OCI-LY3 (cell line): Measurements from ENCODE around the gene RPL32.

Experiments used
- EZH2phosphoT487 ChIP-seq: fragments of 200-600 bp; shearing (Covaris generic); IDR thresholded peaks from 2 replicates; pipeline ENCODE4 v1.6.1; 2018; ENCODE audit warnings: antibody characterized with exemption, mixed run types, low read depth
- TF ChIP-seq, protein P1 (sequence below): fragments of 200-600, 300-600 bp; sonication (generic); IDR thresholded peaks from 2 replicates; pipeline ENCODE4 v1.5.1; 2014; ENCODE audit warnings: antibody characterized with exemption, low read length, low read depth

GRCh38 chr3:12830785-12831156, 10.6 kb downstream of the RPL32 start:
- TF ChIP-seq, protein P1, sequence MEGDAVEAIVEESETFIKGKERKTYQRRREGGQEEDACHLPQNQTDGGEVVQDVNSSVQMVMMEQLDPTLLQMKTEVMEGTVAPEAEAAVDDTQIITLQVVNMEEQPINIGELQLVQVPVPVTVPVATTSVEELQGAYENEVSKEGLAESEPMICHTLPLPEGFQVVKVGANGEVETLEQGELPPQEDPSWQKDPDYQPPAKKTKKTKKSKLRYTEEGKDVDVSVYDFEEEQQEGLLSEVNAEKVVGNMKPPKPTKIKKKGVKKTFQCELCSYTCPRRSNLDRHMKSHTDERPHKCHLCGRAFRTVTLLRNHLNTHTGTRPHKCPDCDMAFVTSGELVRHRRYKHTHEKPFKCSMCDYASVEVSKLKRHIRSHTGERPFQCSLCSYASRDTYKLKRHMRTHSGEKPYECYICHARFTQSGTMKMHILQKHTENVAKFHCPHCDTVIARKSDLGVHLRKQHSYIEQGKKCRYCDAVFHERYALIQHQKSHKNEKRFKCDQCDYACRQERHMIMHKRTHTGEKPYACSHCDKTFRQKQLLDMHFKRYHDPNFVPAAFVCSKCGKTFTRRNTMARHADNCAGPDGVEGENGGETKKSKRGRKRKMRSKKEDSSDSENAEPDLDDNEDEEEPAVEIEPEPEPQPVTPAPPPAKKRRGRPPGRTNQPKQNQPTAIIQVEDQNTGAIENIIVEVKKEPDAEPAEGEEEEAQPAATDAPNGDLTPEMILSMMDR: no peak
- no peak for TF ChIP-seq EZH2phosphoT487
